T-helper 2 cell treated with Interferon-gamma antibody and Interleukin-4, amounts not matched to agents 100 ng/mL and 5 ng/mL, for 36 hours (primary cell): Measurements from ENCODE around the gene ISG20. TPM values are rescaled to one million over a fixed set of nuclear protein-coding genes. Genes with fewer than 3 reads are reported as not detected.

Source experiments
- intact Hi-C: fragments of 100-400 bp; cut with micrococcal nuclease; formaldehyde crosslinking; loops from one replicate; pipeline ENCODE4 v1.15.1; 2023
- total RNA-seq: library from RNA; stranded (reverse); gene quantifications from 2 replicates; pipeline ENCODE4 v1.2.3, GENCODE V29; 2022

The ISG20 gene
- total RNA-seq, 1 donor from 2014 or later, result 71.3 TPM

- intact Hi-C loops, result no loop called here
Observed at GRCh38 chr15:88680241-88681001, 41.6 kb downstream of the ISG20 start.

GRCh38 chr15:88681610-88682221 is 42.9 kb downstream of the ISG20 start:
- intact Hi-C loops, result no loop called here

GRCh38 chr15:88684345-88684744 is 45.5 kb downstream of the ISG20 start:
- intact Hi-C loops, result no loop called here

- intact Hi-C loops, result no loop called here
Observed at GRCh38 chr15:88686166-88686565, 47.4 kb downstream of the ISG20 start.

GRCh38 chr15:88688394-88688933 is 49.6 kb downstream of the ISG20 start:
- intact Hi-C loops, result no loop called here

- intact Hi-C loops, result no loop called here
Observed at GRCh38 chr15:88690331-88690730, 51.5 kb downstream of the ISG20 start.

- intact Hi-C loops, result no loop called here
Observed at GRCh38 chr15:88693191-88693590, 54.4 kb downstream of the ISG20 start.

- intact Hi-C loops, result no loop called here
Observed at GRCh38 chr15:88695101-88695500, 56.3 kb downstream of the ISG20 start.

- intact Hi-C loops, result no loop called here
Observed at GRCh38 chr15:88695691-88696251, 57.0 kb downstream of the ISG20 start.

- intact Hi-C loops, result no loop called here
Observed at GRCh38 chr15:88696254-88696653, 57.4 kb downstream of the ISG20 start.

GRCh38 chr15:88697276-88697675 is 58.5 kb downstream of the ISG20 start:
- intact Hi-C loops, result no loop called here

GRCh38 chr15:88699861-88700260 is 61.0 kb downstream of the ISG20 start:
- intact Hi-C loops, result no loop called here

GRCh38 chr15:88700716-88701115 is 61.9 kb downstream of the ISG20 start:
- intact Hi-C loops, result loop anchor here (1.0 kb wide), 1 partner anchor 76 kb away; no protein-coding TSS in a partner anchor

GRCh38 chr15:88701561-88702095 is 62.8 kb downstream of the ISG20 start:
- intact Hi-C loops, result loop anchor here (1.0 kb wide), 1 partner anchor 77 kb away; no protein-coding TSS in a partner anchor

- intact Hi-C loops, result no loop called here
Observed at GRCh38 chr15:88702983-88703382, 64.2 kb downstream of the ISG20 start.

GRCh38 chr15:88703533-88703932 is 64.7 kb downstream of the ISG20 start:
- intact Hi-C loops, result no loop called here

- intact Hi-C loops, result no loop called here
Observed at GRCh38 chr15:88704791-88705768, 66.3 kb downstream of the ISG20 start.

- intact Hi-C loops, result no loop called here
Observed at GRCh38 chr15:88705769-88706165, 67.0 kb downstream of the ISG20 start.
